SK-N-SH treated with all-trans-retinoic acid at 6 μM for 48 hours (cell line): ENCODE results near the gene MMP14.

ENCODE experiments used
- BACH2 ChIP-seq: fragments of 250-450 bp; sonication (Bioruptor Pico); IDR thresholded peaks from 2 replicates; pipeline ENCODE4 v1.9.0; 2021; ENCODE audit warnings: mild to moderate bottlenecking, borderline replicate concordance
- ESRRG ChIP-seq: fragments of 250-450 bp; sonication (Bioruptor Pico); IDR thresholded peaks from 2 replicates; pipeline ENCODE4 v1.6.1; 2021; ENCODE audit warnings: mild to moderate bottlenecking
- ISL1 ChIP-seq: fragments of 250-450 bp; sonication (Bioruptor Pico); IDR thresholded peaks from 2 replicates; pipeline ENCODE4 v2.1.2; 2022; ENCODE audit warnings: mild to moderate bottlenecking, moderate library complexity
- PATZ1 ChIP-seq: fragments of 250-450 bp; sonication (Bioruptor Pico); IDR thresholded peaks from 2 replicates; pipeline ENCODE4 v1.8.0; 2020; ENCODE audit warnings: mild to moderate bottlenecking, moderate library complexity, borderline replicate concordance
- TOX ChIP-seq: fragments of 250-450 bp; sonication (Bioruptor Pico); IDR thresholded peaks from 2 replicates; pipeline ENCODE4 v1.8.0; 2021; ENCODE audit warnings: mild to moderate bottlenecking, moderate library complexity, borderline replicate concordance
- ZFP3 ChIP-seq: fragments of 250-450 bp; sonication (Bioruptor Pico); IDR thresholded peaks from 2 replicates; pipeline ENCODE4 v1.5.0; 2020; ENCODE audit warnings: mild to moderate bottlenecking, moderate library complexity
- ZFP30 ChIP-seq: fragments of 450-650 bp; formaldehyde crosslinking; IDR thresholded peaks from 2 replicates; pipeline ENCODE4 v1.5.0; 2022; ENCODE audit warnings: mild to moderate bottlenecking, moderate library complexity
- ZNF70 ChIP-seq: fragments of 450-650 bp; formaldehyde crosslinking; IDR thresholded peaks from 2 replicates; pipeline ENCODE4 v1.5.0; 2020; ENCODE audit warnings: mild to moderate bottlenecking, moderate library complexity
- ZNF8 ChIP-seq: fragments of 450-650 bp; formaldehyde crosslinking; IDR thresholded peaks from 2 replicates; pipeline ENCODE4 v1.5.0; 2020; ENCODE audit warnings: mild to moderate bottlenecking, moderate library complexity

GRCh38 chr14:22878271-22879246 lies 42.2 kb downstream of the MMP14 start:
- no peak for TF ChIP-seq PATZ1 (CRISPR knock-in tag)
- TF ChIP-seq ESRRG (CRISPR knock-in tag), result no peak
- no peak for TF ChIP-seq ISL1 (CRISPR knock-in tag)
- TF ChIP-seq TOX (CRISPR knock-in tag), result no peak
- no peak for TF ChIP-seq ZFP30 (CRISPR knock-in tag)
- no peak for TF ChIP-seq ZNF8 (CRISPR knock-in tag)
- no peak for TF ChIP-seq ZFP3 (CRISPR knock-in tag)
- TF ChIP-seq BACH2 (CRISPR knock-in tag), result no peak
- TF ChIP-seq ZNF70 (CRISPR knock-in tag), result no peak
